KMS-11 (cell line): ENCODE results near the gene ZC3HAV1L.
"Not testable (repeated sequence)": the region's sequence is repeated elsewhere in the genome, so short reads cannot be mapped to it uniquely, and the experiment has no call there.

Experiments used
- H2AFZ ChIP-seq: fragments of 200-600 bp; sonication (generic); 2 replicates; pipeline ENCODE4 v1.6.1; 2016; ENCODE audit warnings: antibody characterized with exemption, mixed run types, low read depth
- H3K27ac ChIP-seq: fragments of 200-600 bp; sonication (generic); 2 replicates; pipeline ENCODE4 v1.6.1; 2016; ENCODE audit warnings: mild to moderate bottlenecking, mixed run types
- H3K27me3 ChIP-seq: fragments of 200-600 bp; sonication (generic); 2 replicates; pipeline ENCODE4 v1.6.1; 2017; ENCODE audit warnings: mild to moderate bottlenecking, low read depth, mixed run types, moderate library complexity; ENCODE audit not compliant: insufficient read depth
- H3K36me3 ChIP-seq: fragments of 200-600 bp; sonication (generic); 2 replicates; pipeline ENCODE4 v1.6.1; 2017; ENCODE audit warnings: mild to moderate bottlenecking, mixed run types; ENCODE audit not compliant: insufficient read depth
- H3K4me1 ChIP-seq: fragments of 200-600 bp; sonication (generic); 2 replicates; pipeline ENCODE4 v1.6.1; 2016; ENCODE audit warnings: mild to moderate bottlenecking, low read depth, mixed run types; ENCODE audit not compliant: poor library complexity, severe bottlenecking
- H3K4me2 ChIP-seq: fragments of 200-600 bp; sonication (generic); 2 replicates; pipeline ENCODE4 v1.7.0; 2016; ENCODE audit warnings: mild to moderate bottlenecking, mixed run types
- H3K4me3 ChIP-seq: fragments of 200-600 bp; sonication (generic); IDR thresholded peaks from 2 replicates; pipeline ENCODE4 v1.6.1; 2017; ENCODE audit warnings: low read depth, low read length, mixed read lengths; ENCODE audit not compliant: insufficient read depth
- H3K79me2 ChIP-seq: fragments of 200-600 bp; sonication (generic); 2 replicates; pipeline ENCODE4 v1.6.1; 2016; ENCODE audit warnings: low read depth, mixed run types; ENCODE audit not compliant: insufficient read depth
- H3K9ac ChIP-seq: fragments of 200-600 bp; sonication (generic); 2 replicates; pipeline ENCODE4 v1.6.1; 2016; ENCODE audit warnings: mild to moderate bottlenecking, mixed run types
- H4K20me1 ChIP-seq: fragments of 200-600 bp; sonication (generic); 2 replicates; pipeline ENCODE4 v1.6.1; 2016; ENCODE audit warnings: mild to moderate bottlenecking, mixed run types; ENCODE audit not compliant: insufficient read depth
- CTCF ChIP-seq: fragments of 200-600 bp; sonication (generic); conservative IDR thresholded peaks from 2 replicates; pipeline ENCODE4 v1.6.1; 2017; ENCODE audit warnings: low read depth, mild to moderate bottlenecking, antibody characterized with exemption, low read length, moderate library complexity, mixed read lengths

The ZC3HAV1L gene

GRCh38 chr7:138980563-138981291 lies 55.1 kb downstream of the ZC3HAV1L start:
- H3K4me2 ChIP-seq, result peak overlapping the region; percentile 71
- H3K4me3 ChIP-seq, result peak overlapping the region; percentile 36
- peak overlapping the region; percentile 65 for H3K9ac ChIP-seq
- H4K20me1 ChIP-seq, result no peaks in the 10 kb centered on the region
- H3K27me3 ChIP-seq, result no peaks in the 10 kb centered on the region
- H3K4me1 ChIP-seq, result peaks cover 6% of the 10 kb centered on the region
- H3K27ac ChIP-seq, result no peak overlapping the region
- H2AFZ ChIP-seq, result peak overlapping the region; percentile 97
- H3K79me2 ChIP-seq, result peaks cover 9% of the 10 kb centered on the region; the same call in 1 of the 2 replicates
- no peaks in the 10 kb centered on the region for H3K36me3 ChIP-seq
- no peak for TF ChIP-seq CTCF

GRCh38 chr7:138979988-138980562 lies 55.8 kb downstream of the ZC3HAV1L start:
- H2AFZ ChIP-seq, result peak overlapping the region; percentile 97
- H3K9ac ChIP-seq, result peak overlapping the region; percentile 65; the same call in 1 of the 2 replicates
- peak overlapping the region; percentile 36 for H3K4me3 ChIP-seq
- H3K36me3 ChIP-seq, result no peaks in the 10 kb centered on the region
- H3K4me2 ChIP-seq, result peak overlapping the region; percentile 71
- H3K27me3 ChIP-seq, result no peaks in the 10 kb centered on the region
- H3K4me1 ChIP-seq, result peaks cover 6% of the 10 kb centered on the region
- H3K79me2 ChIP-seq, result peaks cover 9% of the 10 kb centered on the region; the same call in 1 of the 2 replicates
- no peak overlapping the region for H3K27ac ChIP-seq
- no peak for TF ChIP-seq CTCF
- H4K20me1 ChIP-seq, result no peaks in the 10 kb centered on the region

GRCh38 chr7:138979226-138979979 lies 56.4 kb downstream of the ZC3HAV1L start:
- Histone ChIP-seq H2AFZ (no peak overlapping the region), H3K36me3 (no peaks in the 10 kb centered on the region), H3K79me2 (peaks cover 16% of the 10 kb centered on the region; the same call in 1 of the 2 replicates), H3K4me1 (peaks cover 6% of the 10 kb centered on the region), H3K4me3 (no peak overlapping the region), H4K20me1 (no peaks in the 10 kb centered on the region), H3K27ac (no peak overlapping the region), H3K9ac (no peak overlapping the region), H3K4me2 (peak overlapping the region; percentile 71; the same call in 1 of the 2 replicates), H3K27me3 (no peaks in the 10 kb centered on the region)
- peak; percentile 24; the same call in 1 of the 2 replicates for TF ChIP-seq CTCF

GRCh38 chr7:138978541-138979184 lies 57.2 kb downstream of the ZC3HAV1L start:
- no peak overlapping the region for H3K4me2 ChIP-seq
- no peak overlapping the region for H3K9ac ChIP-seq
- H3K79me2 ChIP-seq, result peaks cover 18% of the 10 kb centered on the region; the same call in 1 of the 2 replicates
- H4K20me1 ChIP-seq, result no peaks in the 10 kb centered on the region
- H3K27me3 ChIP-seq, result no peaks in the 10 kb centered on the region
- no peak; the same call in 1 of the 2 replicates for TF ChIP-seq CTCF
- H3K4me3 ChIP-seq, result no peak overlapping the region
- no peaks in the 10 kb centered on the region for H3K36me3 ChIP-seq
- no peak overlapping the region for H2AFZ ChIP-seq
- H3K27ac ChIP-seq, result no peak overlapping the region
- H3K4me1 ChIP-seq, result peaks cover 6% of the 10 kb centered on the region

- not testable (repeated sequence) for H3K36me3 ChIP-seq, H2AFZ ChIP-seq, H3K4me2 ChIP-seq, H3K4me1 ChIP-seq, H3K9ac ChIP-seq, H4K20me1 ChIP-seq, H3K27ac ChIP-seq, H3K4me3 ChIP-seq, H3K27me3 ChIP-seq
- peaks cover 18% of the 10 kb centered on the region; the same call in 1 of the 2 replicates for H3K79me2 ChIP-seq
Measured at GRCh38 chr7:138976161-138976560, 59.7 kb downstream of the ZC3HAV1L start.
